HCT116 (cell line): ENCODE results near the gene PIKFYVE. TPM values are rescaled to one million over a fixed set of nuclear protein-coding genes. Genes with fewer than 3 reads are reported as not detected.

ENCODE experiments used
- ATAC-seq: fragments of 200-7000 bp; cut with Tn5 transposase; 2 replicates; pipeline ENCODE4 v1.9.1; 2020; ENCODE audit warnings: mild to moderate bottlenecking, moderate library complexity
- BruUV-seq: library from RNA; stranded (reverse); fragments of 400-500 nt; replicated peaks from 2 replicates; lab custom pipeline; 2021; lab: Mats Ljungman, UMichigan
- CTCF ChIA-PET: fragments of 300-600 bp; sonication (Branson Sonifier 250); formaldehyde crosslinking; loops from one replicate; lab custom pipeline; 2021; ENCODE audit warnings: antibody characterized with exemption; lab: Charles Lee
- POLR2A ChIA-PET: fragments of 300-600, 350-600 bp; sonication (Branson Sonifier 250); formaldehyde crosslinking; loops from one replicate; lab custom pipeline; 2021; ENCODE audit warnings: antibody characterized with exemption; lab: Charles Lee
- RAD21 ChIA-PET, 2 experiments: fragments of 300-600 bp; sonication (Branson Sonifier 250); formaldehyde crosslinking; loops; one replicate each; lab custom pipeline; 2023; ENCODE audit warnings: low total read pairs in 2 of 2; ENCODE audit not compliant: uncharacterized antibody in 2 of 2, unreplicated experiment in 2 of 2, low non-redundant PET in 1 of 2; lab: Charles Lee
- DNase-seq: peaks from one replicate; pipeline ENCODE4 v3.0.0-alpha.2; 2010; ENCODE audit warnings: low read depth, low spot score
- H2AFZ ChIP-seq: fragments of 200-600 bp; shearing (Covaris generic), sonication (generic); 2 replicates; pipeline ENCODE4 v1.6.1; 2017; ENCODE audit warnings: low read depth, mixed run types, mixed read lengths, antibody characterized with exemption, low read length; ENCODE audit not compliant: poor library complexity, severe bottlenecking
- H3K27ac ChIP-seq: 2 replicates; pipeline ENCODE4 v1.5.1; 2012; ENCODE audit warnings: low read depth, low read length
- H3K27me3 ChIP-seq: fragments of 200-600 bp; sonication (generic); 2 replicates; pipeline ENCODE4 v1.6.1; 2016; ENCODE audit warnings: mixed run types, low read length, mixed read lengths; ENCODE audit not compliant: insufficient read depth
- H3K36me3 ChIP-seq, 2 experiments: fragments of 200-500 bp in 1 of 2; fragments of 200-600 bp in 1 of 2; sonication (Bioruptor generic) in 1 of 2; sonication (generic) in 1 of 2; 2 replicates each; pipeline versions ENCODE4 v1.5.1 to v1.6.1; 2014 to 2016; ENCODE audit warnings: low read length in 2 of 2, inconsistent platforms in 1 of 2, mixed read lengths in 1 of 2, mixed run types in 1 of 2; ENCODE audit not compliant: insufficient read depth in 2 of 2, control insufficient read depth in 1 of 2
- H3K4me1 ChIP-seq, 2 experiments: fragments of 200-600 bp in 1 of 2; sonication (generic) in 1 of 2; 2 replicates each; pipeline versions ENCODE4 v1.5.1 to v1.6.1; 2012 to 2017; ENCODE audit warnings: low read length in 2 of 2, inconsistent platforms in 1 of 2, mild to moderate bottlenecking in 1 of 2, mixed read lengths in 1 of 2, mixed run types in 1 of 2, moderate library complexity in 1 of 2; ENCODE audit not compliant: insufficient read depth in 2 of 2, control insufficient read depth in 1 of 2
- H3K4me2 ChIP-seq: fragments of 200-600 bp; sonication (generic); 2 replicates; pipeline ENCODE4 v1.6.1; 2017; ENCODE audit warnings: mixed run types, low read length, mixed read lengths
- H3K4me3 ChIP-seq, 2 experiments: fragments of 200-600 bp in 1 of 2; sonication (generic) in 1 of 2; replicated peaks in 1 of 2; 2 replicates each; pipeline ENCODE4 v1.5.1; 2011 to 2016; ENCODE audit warnings: low read length in 2 of 2, control low read depth in 1 of 2, low read depth in 1 of 2, mild to moderate bottlenecking in 1 of 2, mixed read lengths in 1 of 2, mixed run types in 1 of 2
- H3K79me2 ChIP-seq: fragments of 200-600 bp; sonication (generic); 2 replicates; pipeline ENCODE4 v1.6.1; 2017; ENCODE audit warnings: mild to moderate bottlenecking, mixed run types, low read length, moderate library complexity, mixed read lengths; ENCODE audit not compliant: insufficient read depth
- H3K9ac ChIP-seq: fragments of 200-600 bp; sonication (generic); 2 replicates; pipeline ENCODE4 v1.6.1; 2016; ENCODE audit warnings: low read length, mixed read lengths
- H3K9me2 ChIP-seq: fragments of 200-600 bp; sonication (generic), shearing (Covaris generic); 2 replicates; pipeline ENCODE4 v1.6.1; 2017; ENCODE audit warnings: mixed run types, mild to moderate bottlenecking, moderate library complexity; ENCODE audit not compliant: insufficient read depth
- H3K9me3 ChIP-seq, 2 experiments: fragments of 200-500 bp in 1 of 2; fragments of 200-600 bp in 1 of 2; sonication (Bioruptor generic) in 1 of 2; sonication (generic) in 1 of 2; 2 replicates each; pipeline ENCODE4 v1.6.1; 2014 to 2017; ENCODE audit warnings: low read length in 2 of 2, mixed read lengths in 2 of 2, inconsistent platforms in 1 of 2, low read depth in 1 of 2, mild to moderate bottlenecking in 1 of 2, mixed run types in 1 of 2, moderate library complexity in 1 of 2; ENCODE audit not compliant: control insufficient read depth in 1 of 2, insufficient read depth in 1 of 2
- H4K20me1 ChIP-seq: fragments of 200-600 bp; sonication (generic), shearing (Covaris generic); 2 replicates; pipeline ENCODE4 v1.6.1; 2017; ENCODE audit warnings: mixed run types, mild to moderate bottlenecking, moderate library complexity; ENCODE audit not compliant: insufficient read depth
- CEBPB ChIP-seq: IDR thresholded peaks from 2 replicates; pipeline ENCODE4 v1.6.1; 2012; ENCODE audit warnings: low read depth
- ELF1 ChIP-seq: IDR thresholded peaks from 2 replicates; pipeline ENCODE4 v1.6.1; 2012; ENCODE audit warnings: low read depth, borderline replicate concordance
- EZH2phosphoT487 ChIP-seq: fragments of 200-600 bp; IDR thresholded peaks from 2 replicates; pipeline ENCODE4 v1.6.1; 2018; ENCODE audit warnings: antibody characterized with exemption, borderline replicate concordance
- FOSL1 ChIP-seq: IDR thresholded peaks from 2 replicates; pipeline ENCODE4 v1.6.1; 2012; ENCODE audit warnings: low read depth
- JUND ChIP-seq: IDR thresholded peaks from 2 replicates; pipeline ENCODE4 v1.6.1; 2012
- ZBTB33 ChIP-seq: IDR thresholded peaks from 2 replicates; pipeline ENCODE4 v1.6.1; 2011; ENCODE audit warnings: mild to moderate bottlenecking, low read length, moderate library complexity; ENCODE audit not compliant: insufficient replicate concordance; ENCODE audit errors: extremely low read depth
- intact Hi-C: fragments of 100-400 bp; cut with micrococcal nuclease; formaldehyde crosslinking; loops from 2 replicates; pipeline ENCODE4 v1.10.0; 2022
- total RNA-seq: library from RNA; stranded (reverse); gene quantifications from one replicate; pipeline ENCODE4 v1.2.1, GENCODE V29; 2021; ENCODE audit not compliant: unreplicated experiment

Gene PIKFYVE
- total RNA-seq, 1 experiment from 2014 or later: 21.8 TPM

- TF ChIP-seq EZH2phosphoT487 (no peak), JUND (no peak), ZBTB33 (no peak), ELF1 (no peak), CEBPB (no peak), FOSL1 (no peak)
- RAD21 ChIA-PET: no interaction called here
- Histone ChIP-seq H3K9me3 (no peaks in the 10 kb centered on the region), H3K36me3 (peaks cover 0 to 14% of the 10 kb centered on the region in 2 experiments; a peak in 2 of 4 replicates), H3K27ac (no peak overlapping the region), H4K20me1 (no peaks in the 10 kb centered on the region), H3K9ac (no peak overlapping the region), H3K9me2 (no peaks in the 10 kb centered on the region), H2AFZ (no peak overlapping the region), H3K27me3 (no peaks in the 10 kb centered on the region), H3K4me3 (no peak overlapping the region), H3K4me2 (no peak overlapping the region), H3K4me1 (0 out of 4 replicates have a peak, but pooled peaks cover 0 to 2% of the 10 kb centered on the region in 2 experiments), H3K79me2 (no peaks in the 10 kb centered on the region)
- DNase-seq (no peak), ATAC-seq (no peak)
- CTCF ChIA-PET: no interaction called here
- no TSS peak for BruUV-seq
- POLR2A ChIA-PET: no interaction called here
- intact Hi-C loops: no loop called here
Observed at GRCh38 chr2:208239770-208240493, 26.1 kb upstream of the PIKFYVE start.
